H9 (cell line): Measurements from ENCODE around the gene TCTN3. TPM values are rescaled to one million over a fixed set of nuclear protein-coding genes. Genes with fewer than 3 reads are reported as not detected.

Source experiments
- DNase-seq: peaks from one replicate; pipeline ENCODE4 v3.0.0-alpha.2; 2017
- H2AFZ ChIP-seq: one replicate; pipeline ENCODE4 v1.6.1; 2013; ENCODE audit warnings: mild to moderate bottlenecking, low read length, control low read depth, moderate library complexity
- H2AK5ac ChIP-seq: 2 replicates; pipeline ENCODE4 v1.6.1; 2013; ENCODE audit warnings: low read length, control low read depth, mixed read lengths; ENCODE audit not compliant: insufficient read length
- H2BK120ac ChIP-seq: one replicate; pipeline ENCODE4 v1.6.1; 2013; ENCODE audit warnings: low read depth, mild to moderate bottlenecking, low read length, control low read depth, inconsistent platforms; ENCODE audit not compliant: poor library complexity, severe bottlenecking
- H2BK12ac ChIP-seq: 2 replicates; pipeline ENCODE4 v1.6.1; 2013; ENCODE audit warnings: low read length, control low read depth, mixed read lengths, low read depth; ENCODE audit not compliant: insufficient read length
- H2BK15ac ChIP-seq: 2 replicates; pipeline ENCODE4 v1.6.1; 2013; ENCODE audit warnings: low read depth, low read length, control low read depth
- H2BK20ac ChIP-seq: one replicate; pipeline ENCODE4 v1.6.1; 2013; ENCODE audit warnings: low read depth, mild to moderate bottlenecking, low read length, control low read depth, inconsistent platforms; ENCODE audit not compliant: poor library complexity, severe bottlenecking
- H2BK5ac ChIP-seq: 2 replicates; pipeline ENCODE4 v1.6.1; 2013; ENCODE audit warnings: low read length, control low read depth, mixed read lengths; ENCODE audit not compliant: insufficient read length
- H3K14ac ChIP-seq: 2 replicates; pipeline ENCODE4 v1.6.1; 2013; ENCODE audit warnings: low read length, control low read depth; ENCODE audit not compliant: insufficient read depth
- H3K18ac ChIP-seq: 2 replicates; pipeline ENCODE4 v1.6.1; 2013; ENCODE audit warnings: low read depth, mild to moderate bottlenecking, mixed read lengths, low read length, control low read depth; ENCODE audit not compliant: insufficient read length
- H3K23ac ChIP-seq: 2 replicates; pipeline ENCODE4 v1.6.1; 2013; ENCODE audit warnings: low read length, control low read depth, mixed read lengths, low read depth; ENCODE audit not compliant: insufficient read length
- H3K23me2 ChIP-seq: 2 replicates; pipeline ENCODE4 v1.6.1; 2013; ENCODE audit warnings: low read depth, mild to moderate bottlenecking, mixed read lengths, low read length, control low read depth; ENCODE audit not compliant: insufficient read length, poor library complexity, severe bottlenecking
- H3K27ac ChIP-seq: 2 replicates; pipeline ENCODE4 v1.5.1; 2013; ENCODE audit warnings: low read length, control low read depth, mixed read lengths, low read depth; ENCODE audit not compliant: insufficient read length
- H3K27me3 ChIP-seq: 2 replicates; pipeline ENCODE4 v1.6.1; 2013; ENCODE audit warnings: low read length, control low read depth, inconsistent platforms; ENCODE audit not compliant: insufficient read depth
- H3K4ac ChIP-seq: 2 replicates; pipeline ENCODE4 v1.6.1; 2013; ENCODE audit warnings: low read depth, mild to moderate bottlenecking, control low read depth, inconsistent platforms, low read length, moderate library complexity
- H3K4me1 ChIP-seq: 2 replicates; pipeline ENCODE4 v1.6.1; 2013; ENCODE audit warnings: low read length, control low read depth, inconsistent platforms; ENCODE audit not compliant: insufficient read depth
- H3K4me2 ChIP-seq: 2 replicates; pipeline ENCODE4 v1.6.1; 2013; ENCODE audit warnings: low read length, control low read depth, mixed read lengths; ENCODE audit not compliant: insufficient read length, insufficient read depth
- H3K56ac ChIP-seq: 2 replicates; pipeline ENCODE4 v1.6.1; 2013; ENCODE audit warnings: low read depth, mild to moderate bottlenecking, mixed read lengths, low read length, control low read depth; ENCODE audit not compliant: insufficient read length
- H3K79me1 ChIP-seq: 2 replicates; pipeline ENCODE4 v1.6.1; 2013; ENCODE audit warnings: low read depth, mild to moderate bottlenecking, moderate library complexity, low read length, control low read depth, inconsistent platforms; ENCODE audit not compliant: insufficient read depth, poor library complexity, severe bottlenecking
- H3K79me2 ChIP-seq: 2 replicates; pipeline ENCODE4 v1.6.1; 2013; ENCODE audit warnings: low read length, control low read depth, inconsistent platforms; ENCODE audit not compliant: insufficient read depth
- H3K9ac ChIP-seq: 2 replicates; pipeline ENCODE4 v1.6.1; 2013; ENCODE audit warnings: low read length, control low read depth, mixed read lengths; ENCODE audit not compliant: insufficient read length; ENCODE audit errors: extremely low read depth
- H3K9me3 ChIP-seq: one replicate; pipeline ENCODE4 v1.6.1; 2013; ENCODE audit warnings: low read depth, low read length, inconsistent platforms; ENCODE audit not compliant: control insufficient read depth
- H3T11ph ChIP-seq: one replicate; pipeline ENCODE4 v1.6.1; 2013; ENCODE audit warnings: mild to moderate bottlenecking, low read length, control low read depth, inconsistent platforms
- H4K20me1 ChIP-seq: one replicate; pipeline ENCODE4 v1.6.1; 2013; ENCODE audit not compliant: control insufficient read depth, insufficient read length, insufficient read depth
- H4K5ac ChIP-seq: 2 replicates; pipeline ENCODE4 v1.6.1; 2013; ENCODE audit warnings: low read depth, mild to moderate bottlenecking, mixed read lengths, low read length, control low read depth; ENCODE audit not compliant: insufficient read length
- H4K8ac ChIP-seq: replicated peaks from 2 replicates; pipeline ENCODE4 v1.6.1; 2013; ENCODE audit warnings: low read length, control low read depth, mixed read lengths, low read depth; ENCODE audit not compliant: insufficient read length
- H4K91ac ChIP-seq: 2 replicates; pipeline ENCODE4 v1.6.1; 2013; ENCODE audit warnings: low read depth, mild to moderate bottlenecking, moderate library complexity, mixed read lengths, low read length, control low read depth; ENCODE audit not compliant: insufficient read length
- H3K27ac Mint-ChIP-seq, 3 experiments: 2 replicates in 2 of 3; 3 replicates in 1 of 3; pipeline ENCODE4 v1.8.0; 2020 to 2021; ENCODE audit warnings: mixed read lengths in 3 of 3, mild to moderate bottlenecking in 1 of 3, moderate library complexity in 1 of 3
- H3K27me3 Mint-ChIP-seq: 2 replicates; pipeline ENCODE4 v1.8.0; 2021; ENCODE audit warnings: low read depth, mild to moderate bottlenecking, moderate library complexity, mixed read lengths
- H3K36me3 Mint-ChIP-seq, 3 experiments: 2 replicates in 2 of 3; 3 replicates in 1 of 3; pipeline ENCODE4 v1.8.0; 2020 to 2021; ENCODE audit warnings: low read depth in 3 of 3, mixed read lengths in 3 of 3; ENCODE audit not compliant: insufficient read depth in 1 of 3
- H3K4me1 Mint-ChIP-seq, 2 experiments: 2 replicates each; pipeline ENCODE4 v1.8.0; 2020; ENCODE audit warnings: mixed read lengths in 2 of 2
- H3K4me3 Mint-ChIP-seq, 2 experiments: 2 replicates in 1 of 2; 3 replicates in 1 of 2; pipeline ENCODE4 v1.8.0; 2020 to 2021; ENCODE audit warnings: mild to moderate bottlenecking in 2 of 2, mixed read lengths in 2 of 2, moderate library complexity in 1 of 2
- H3K9me3 Mint-ChIP-seq, 2 experiments: 2 replicates in 1 of 2; 3 replicates in 1 of 2; pipeline ENCODE4 v1.8.0; 2020; ENCODE audit warnings: mild to moderate bottlenecking in 2 of 2, mixed read lengths in 2 of 2, moderate library complexity in 1 of 2
- WGBS: extraction: QIAGEN DNeasy Blood & Tissue Kit; methylation state at CpG from one replicate; pipeline ENCODE4 v1.1.7; 2013; ENCODE audit warnings: missing lambda C conversion rate, low lambda C conversion rate, mixed read lengths; ENCODE audit not compliant: insufficient read length; ENCODE audit errors: extremely low coverage; 5-methylcytosine and 5-hydroxymethylcytosine counted together
- total RNA-seq: library from RNA; stranded (reverse); gene quantifications from 2 replicates; pipeline ENCODE4 v1.2.1, GENCODE V29; 2021
- TF ChIP-seq, protein P1 (sequence below): fragments of 200-600 bp; sonication (generic); conservative IDR thresholded peaks from 3 replicates; pipeline ENCODE4 v1.8.0; 2021; ENCODE audit warnings: antibody characterized with exemption, mild to moderate bottlenecking

TCTN3 gene
- total RNA-seq, 1 experiment from 2014 or later, result 37.3 TPM

DNA sequence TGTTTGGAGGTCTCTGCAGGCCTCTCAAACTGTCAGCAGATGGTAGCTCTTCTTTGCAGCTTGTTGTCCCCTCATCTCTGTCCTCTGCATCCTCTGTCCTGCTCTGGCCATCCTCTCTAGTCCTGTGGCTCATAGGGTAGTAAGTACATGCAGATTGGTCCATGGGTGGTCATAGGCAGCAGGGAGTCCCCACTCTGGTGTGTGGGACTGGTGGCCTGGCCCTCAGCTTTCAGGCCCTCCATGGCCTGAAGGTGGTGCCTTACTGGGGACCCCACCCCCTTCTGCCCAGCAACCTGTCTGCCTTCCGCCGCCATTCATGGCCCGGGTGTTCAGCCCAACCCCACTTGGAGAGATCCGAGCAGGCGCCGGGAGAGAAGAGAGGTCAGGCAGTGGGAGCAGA lies 12.8 kb upstream of the TCTN3 start:
- no peaks in the 10 kb centered on the region for H3K27me3 ChIP-seq
- H2BK15ac ChIP-seq, result no peak overlapping the region
- peaks cover 9 to 10% of the 10 kb centered on the region in 2 experiments for H3K9me3 Mint-ChIP-seq
- H2BK5ac ChIP-seq, result no peak overlapping the region
- no peaks in the 10 kb centered on the region for H4K20me1 ChIP-seq
- H3K9me3 ChIP-seq, result no peaks in the 10 kb centered on the region
- WGBS, result no CpG with 5 or more reads among the region's 6 CpGs
- no peak overlapping the region for H3K9ac ChIP-seq
- H2AFZ ChIP-seq, result no peak overlapping the region
- no peak overlapping the region for H4K8ac ChIP-seq
- no peak overlapping the region for H3T11ph ChIP-seq
- H2BK120ac ChIP-seq, result no peak overlapping the region
- H4K91ac ChIP-seq, result no peak overlapping the region
- H2BK20ac ChIP-seq, result no peak overlapping the region
- no peaks in the 10 kb centered on the region for H3K4me1 Mint-ChIP-seq
- H4K5ac ChIP-seq, result no peak overlapping the region
- H3K79me1 ChIP-seq, result no peaks in the 10 kb centered on the region
- no peaks in the 10 kb centered on the region for H3K23me2 ChIP-seq
- H2BK12ac ChIP-seq, result no peak overlapping the region
- H3K79me2 ChIP-seq, result no peaks in the 10 kb centered on the region
- H3K27me3 Mint-ChIP-seq, result no peaks in the 10 kb centered on the region
- H3K18ac ChIP-seq, result no peak overlapping the region
- H3K4me3 Mint-ChIP-seq, result no peak overlapping the region
- H2AK5ac ChIP-seq, result no peak overlapping the region
- no peak overlapping the region for H3K27ac ChIP-seq
- peaks cover 0 to 9% (median 0%) of the 10 kb centered on the region in 3 experiments; a peak in 2 of 7 replicates for H3K36me3 Mint-ChIP-seq
- H3K27ac Mint-ChIP-seq, result no peak overlapping the region; a peak in 1 of 7 replicates
- H3K4ac ChIP-seq, result no peak overlapping the region
- H3K14ac ChIP-seq, result no peak overlapping the region
- H3K4me2 ChIP-seq, result no peak overlapping the region
- no peak overlapping the region for H3K23ac ChIP-seq
- TF ChIP-seq, protein P1, sequence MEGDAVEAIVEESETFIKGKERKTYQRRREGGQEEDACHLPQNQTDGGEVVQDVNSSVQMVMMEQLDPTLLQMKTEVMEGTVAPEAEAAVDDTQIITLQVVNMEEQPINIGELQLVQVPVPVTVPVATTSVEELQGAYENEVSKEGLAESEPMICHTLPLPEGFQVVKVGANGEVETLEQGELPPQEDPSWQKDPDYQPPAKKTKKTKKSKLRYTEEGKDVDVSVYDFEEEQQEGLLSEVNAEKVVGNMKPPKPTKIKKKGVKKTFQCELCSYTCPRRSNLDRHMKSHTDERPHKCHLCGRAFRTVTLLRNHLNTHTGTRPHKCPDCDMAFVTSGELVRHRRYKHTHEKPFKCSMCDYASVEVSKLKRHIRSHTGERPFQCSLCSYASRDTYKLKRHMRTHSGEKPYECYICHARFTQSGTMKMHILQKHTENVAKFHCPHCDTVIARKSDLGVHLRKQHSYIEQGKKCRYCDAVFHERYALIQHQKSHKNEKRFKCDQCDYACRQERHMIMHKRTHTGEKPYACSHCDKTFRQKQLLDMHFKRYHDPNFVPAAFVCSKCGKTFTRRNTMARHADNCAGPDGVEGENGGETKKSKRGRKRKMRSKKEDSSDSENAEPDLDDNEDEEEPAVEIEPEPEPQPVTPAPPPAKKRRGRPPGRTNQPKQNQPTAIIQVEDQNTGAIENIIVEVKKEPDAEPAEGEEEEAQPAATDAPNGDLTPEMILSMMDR, result no peak
- H3K56ac ChIP-seq, result no peak overlapping the region
- no peaks in the 10 kb centered on the region for H3K4me1 ChIP-seq
- no peak for DNase-seq
